Measurements from ENCODE around the gene PIH1D2. TPM values are rescaled to one million over a fixed set of nuclear protein-coding genes. Genes with fewer than 3 reads are reported as not detected.
A peak's percentile ranks its signal among the peaks of the same experiment; 100 is the strongest.

Gene PIH1D2
- total RNA-seq: 1 to 10 TPM in 8 of 9 donors, under 1 TPM in 1; 0.91 to 3.7 (median 2.3) TPM
- polyA plus RNA-seq: 1 to 10 TPM; 2.1 to 3.3 (median 2.2) TPM
- long read RNA-seq, donor 1: 0 reads
- long read RNA-seq, donor 2: 0 reads
- long read RNA-seq, donor 3, partial matches to known transcripts: 0 of 1 reads
- long read RNA-seq, donor 3, other reads (novel, unspliced or antisense): 0 of 1 reads
- long read RNA-seq, donor 4, partial matches to known transcripts: 1 of 1 reads
- long read RNA-seq, donor 4, other reads (novel, unspliced or antisense): 0 of 1 reads
- long read RNA-seq, donor 5, partial matches to known transcripts: 0 of 3 reads
- long read RNA-seq, donor 5, other reads (novel, unspliced or antisense): 1 of 3 reads
- long read RNA-seq, donor 6, partial matches to known transcripts: 0 of 1 reads
- long read RNA-seq, donor 6, other reads (novel, unspliced or antisense): 0 of 1 reads
- long read RNA-seq, donor 7: 0 reads
- long read RNA-seq, donor 8, partial matches to known transcripts: 0 of 2 reads
- long read RNA-seq, donor 8, other reads (novel, unspliced or antisense): 0 of 2 reads
- long read RNA-seq, donor 9: 0 reads
- long read RNA-seq, donor 10, partial matches to known transcripts: 10 of 35 reads
- long read RNA-seq, donor 10, other reads (novel, unspliced or antisense): 25 of 35 reads

- peaks cover 10 to 14% of the 10 kb centered on the region in 2 donors for H3K4me1 ChIP-seq (replicated peaks in 1 of 2)
- peak within 1 kb of the TSS; percentile 37 to 92 (median 52) for H3K4me3 ChIP-seq
- peaks cover 0 to 38% of the 10 kb centered on the region in 2 donors for H3K36me3 ChIP-seq (replicated peaks in 1 of 2)
- H3K9me3 ChIP-seq (replicated peaks in 1 of 3): no peaks in the 10 kb centered on the region
- TF ChIP-seq POLR2A (IDR thresholded peaks at IDR 0.05) (peak in 1 of 2 donors; percentile 20), CTCF (IDR thresholded peaks at IDR 0.05) (peak in 4 of 6 experiments; percentile 18 to 36 (median 26))
- peak within 1 kb of the TSS; percentile 56 to 89 (median 85) for H3K27ac ChIP-seq
- intact Hi-C loops (cut with DNase I): no loop called here
- 0 to 1% (median 0%) methylated on average over 26 to 43 of the region's 43 CpGs for WGBS, 4 donors
- H3K27me3 ChIP-seq: no peaks in the 10 kb centered on the region
- peak; percentile 76 to 88 (median 78) for DNase-seq
Measured at GRCh38 chr11:112073941-112074811, at the start of gene PIH1D2, which contains the start of gene NKAPD1. Gene PIH1D2 (minus strand): TSS chr11:112074017. CDS start chr11:112073174, 843 bp downstream. Gene NKAPD1 (plus strand): TSS chr11:112074299. CDS start chr11:112075575, 1,276 bp downstream.

- Histone ChIP-seq H3K36me3 (replicated peaks in 1 of 2) (no peaks in the 10 kb centered on the region), H3K4me1 (replicated peaks in 1 of 2) (peaks cover 2% of the 10 kb centered on the region in 2 donors), H3K27me3 (no peaks in the 10 kb centered on the region), H3K4me3 (no peak overlapping the region), H3K27ac (no peak overlapping the region), H3K9me3 (replicated peaks in 1 of 3) (no peaks in the 10 kb centered on the region)
- intact Hi-C loops (cut with DNase I): no loop called here
- DNase-seq: no peak
- TF ChIP-seq CTCF (IDR thresholded peaks at IDR 0.05) (no peak), POLR2A (IDR thresholded peaks at IDR 0.05) (no peak)
- WGBS, 4 donors: 73 to 85% (median 80%) methylated on average over 4 of the region's 4 CpGs
Measured at GRCh38 chr11:112123129-112123528, 49.3 kb upstream of the PIH1D2 start.

GRCh38 chr11:112121981-112122615, 48.3 kb upstream of the PIH1D2 start:
- Histone ChIP-seq H3K9me3 (replicated peaks in 1 of 3) (no peaks in the 10 kb centered on the region), H3K36me3 (replicated peaks in 1 of 2) (no peaks in the 10 kb centered on the region), H3K4me1 (replicated peaks in 1 of 2) (no peaks in the 10 kb centered on the region), H3K4me3 (no peak overlapping the region), H3K27me3 (no peaks in the 10 kb centered on the region), H3K27ac (no peak overlapping the region)
- DNase-seq: no peak
- intact Hi-C loops (cut with DNase I): no loop called here
- TF ChIP-seq CTCF (IDR thresholded peaks at IDR 0.05): no peak
- TF ChIP-seq POLR2A (IDR thresholded peaks at IDR 0.05): no peak
- 93 to 95% (median 93%) methylated on average over 5 of the region's 5 CpGs for WGBS, 4 donors
